ENCODE results near the gene NFATC2IP. TPM values are rescaled to one million over a fixed set of nuclear protein-coding genes. Genes with fewer than 3 reads are reported as not detected.

The NFATC2IP gene
- total and polyA plus RNA-seq, 2 of the 8 experiments (the other 6 are each of a cell fraction or from before 2014, with no cell fraction given): 54.4 to 71.5 TPM

DNA sequence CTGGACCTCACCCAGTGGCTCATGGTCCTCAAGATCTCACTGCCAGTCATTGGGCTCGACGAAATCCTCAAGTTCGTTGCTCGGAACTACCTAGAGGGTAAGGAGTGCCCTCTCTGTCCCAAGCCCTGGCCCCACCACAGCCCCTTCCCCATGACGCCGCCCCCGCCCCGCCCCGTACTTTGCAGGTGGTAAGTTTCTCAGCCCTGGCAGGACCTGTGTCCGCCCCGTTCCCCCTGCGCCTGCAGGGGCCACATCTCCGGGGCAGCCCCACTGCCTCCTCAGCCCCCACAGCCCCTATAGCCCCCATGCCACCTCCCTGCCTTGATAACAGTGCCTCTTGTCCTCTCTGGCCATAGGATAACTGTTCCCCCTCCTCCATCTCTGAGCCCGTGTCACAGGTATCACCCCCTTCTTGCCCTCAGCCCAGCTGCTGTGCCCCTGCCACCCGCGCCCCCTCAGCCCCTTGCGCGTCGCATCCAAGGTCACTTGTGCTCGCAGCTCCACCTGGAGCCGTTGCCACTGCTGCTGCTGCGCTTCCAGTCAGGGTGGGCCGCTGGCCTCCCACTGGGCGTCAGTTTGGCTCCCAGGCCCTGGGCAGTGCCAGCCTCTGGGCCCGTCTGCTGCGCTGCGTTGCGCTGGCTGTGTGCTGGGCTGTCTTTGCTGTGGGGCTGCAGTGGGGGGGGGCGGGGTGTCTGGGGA is 47.2 kb upstream of the NFATC2IP start:
- no peak overlapping the region for H3K4me3 ChIP-seq (ENCODE audit: extremely low read depth in 1 of 4, insufficient read depth in 2 of 4, low read depth in 3 of 4, low read length in 4 of 4)
- no peak overlapping the region for H3K14ac ChIP-seq (ENCODE audit: insufficient read length)
- no peak overlapping the region for H3K18ac ChIP-seq (ENCODE audit: extremely low read depth, low read length)
- H3K27ac ChIP-seq (ENCODE audit: low read depth, low read length): no peak overlapping the region
- no peak overlapping the region for H2AK5ac ChIP-seq (ENCODE audit: low read depth, low read length)
- FAIRE-seq (no peak), DNase-seq (ENCODE audit: low read depth in 1 of 2, low spot score in 2 of 2) (no peak)
- no peaks in the 10 kb centered on the region for H3K9me3 ChIP-seq (ENCODE audit: insufficient read depth in 2 of 2, low read depth in 1 of 2, low read length in 1 of 2)
- H2BK120ac ChIP-seq (replicated peaks; ENCODE audit: low read depth, low read length): no peak overlapping the region
- H2BK12ac ChIP-seq (ENCODE audit: low read depth, low read length): no peak overlapping the region
- no peak overlapping the region for H2AFZ ChIP-seq (ENCODE audit: low read length)
- peaks cover 0 to 3% of the 10 kb centered on the region in 2 experiments for H4K20me1 ChIP-seq (replicated peaks in 1 of 2; ENCODE audit: control insufficient read depth in 1 of 2, insufficient read depth in 2 of 2, low read length in 2 of 2)
- no peaks in the 10 kb centered on the region; a peak in 1 of 7 replicates for H3K4me1 ChIP-seq (replicated peaks in 1 of 4; ENCODE audit: control insufficient read depth in 3 of 4, insufficient read depth in 4 of 4, low read length in 3 of 4)
- H3K9ac ChIP-seq (replicated peaks in 1 of 4; ENCODE audit: extremely low read depth in 1 of 4, low read depth in 3 of 4, low read length in 3 of 4): no peak overlapping the region
- H3K23ac ChIP-seq (ENCODE audit: insufficient read length): no peak overlapping the region
- WGBS, 2 experiments (ENCODE audit: extremely low coverage in 1 of 2, insufficient coverage in 1 of 2, insufficient read length in 1 of 2, insufficient replicate concordance in 2 of 2, low coverage in 1 of 2, low lambda C conversion rate in 2 of 2, missing lambda C conversion rate in 1 of 2): 90% methylated on average over 19 of the region's 29 CpGs; no CpG with 5 or more reads in 1 of the 2 experiments
- no peaks in the 10 kb centered on the region for H3K23me2 ChIP-seq (ENCODE audit: low read depth, low read length)
- no peaks in the 10 kb centered on the region for H3K79me2 ChIP-seq (ENCODE audit: control insufficient read depth in 1 of 2, insufficient read depth in 2 of 2, low read length in 2 of 2)
- no peak overlapping the region for H3K4me2 ChIP-seq (ENCODE audit: insufficient read depth in 1 of 2, low read depth in 2 of 2, low read length in 2 of 2)
- no peak overlapping the region for H3K4ac ChIP-seq (replicated peaks; ENCODE audit: insufficient read length, low read depth, low read length)
- no peak overlapping the region for H2BK5ac ChIP-seq (ENCODE audit: low read depth, low read length)
- H4K8ac ChIP-seq (ENCODE audit: extremely low read depth, insufficient read depth, low read length): no peak overlapping the region
- CTCF ChIA-PET (ENCODE audit: partially characterized antibody): interaction anchor here (0.9 to 1.6 kb wide), 3 partner anchors 18 to 34 kb away, joined by 3 to 5 read pairs (median 3); no protein-coding TSS in a partner anchor
- no peak overlapping the region for H4K5ac ChIP-seq (ENCODE audit: insufficient read length, low read depth, low read length)
- H3K79me1 ChIP-seq (ENCODE audit: low read depth, low read length): no peaks in the 10 kb centered on the region
- POLR2A ChIA-PET (ENCODE audit: partially characterized antibody): interaction anchor here (0.8 to 1.8 kb wide), 4 partner anchors 10 to 26 kb away, joined by 3 to 6 read pairs (median 4); no protein-coding TSS in a partner anchor
- no peak overlapping the region for H2BK20ac ChIP-seq (ENCODE audit: low read length)
- no peak overlapping the region for H4K91ac ChIP-seq (replicated peaks; ENCODE audit: insufficient read length, low read length)
- H3K56ac ChIP-seq (replicated peaks; ENCODE audit: insufficient read length, low read depth, low read length): no peak overlapping the region
- H2BK15ac ChIP-seq (ENCODE audit: low read length): no peak overlapping the region
- no peaks in the 10 kb centered on the region; a peak in 2 of 8 replicates for H3K36me3 ChIP-seq (ENCODE audit: control insufficient read depth in 2 of 4, insufficient read depth in 4 of 4, low read length in 3 of 4)
- H3K27me3 ChIP-seq (replicated peaks in 1 of 4; ENCODE audit: control insufficient read depth in 3 of 4, extremely low read depth in 1 of 4, insufficient read depth in 3 of 4, low read length in 3 of 4): no peaks in the 10 kb centered on the region
- TF ChIP-seq CREB1 (IDR thresholded peaks at IDR 0.05) (no peak), ZNF274 (IDR thresholded peaks at IDR 0.05; ENCODE audit: borderline replicate concordance, extremely low read depth, low read length) (no peak), SAP30 (IDR thresholded peaks at IDR 0.05; ENCODE audit: insufficient read depth, insufficient replicate concordance, low read length) (no peak), GABPA (IDR thresholded peaks at IDR 0.05; ENCODE audit: borderline replicate concordance, insufficient read depth, low read length) (no peak), NRF1 (IDR thresholded peaks at IDR 0.05; ENCODE audit: low read depth, low read length) (no peak), SIN3A (conservative IDR thresholded peaks at IDR 0.05 in 1 of 2, IDR thresholded peaks at IDR 0.05 in 1 of 2; ENCODE audit: low read depth in 1 of 2, low read length in 2 of 2) (no peak), POU5F1 (IDR thresholded peaks at IDR 0.05; ENCODE audit: low read depth, low read length) (no peak)
- TF ChIP-seq, protein P1, sequence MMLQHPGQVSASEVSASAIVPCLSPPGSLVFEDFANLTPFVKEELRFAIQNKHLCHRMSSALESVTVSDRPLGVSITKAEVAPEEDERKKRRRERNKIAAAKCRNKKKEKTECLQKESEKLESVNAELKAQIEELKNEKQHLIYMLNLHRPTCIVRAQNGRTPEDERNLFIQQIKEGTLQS (IDR thresholded peaks at IDR 0.05; ENCODE audit: insufficient read depth, low read depth, low read length): no peak
- TF ChIP-seq, protein P2, sequence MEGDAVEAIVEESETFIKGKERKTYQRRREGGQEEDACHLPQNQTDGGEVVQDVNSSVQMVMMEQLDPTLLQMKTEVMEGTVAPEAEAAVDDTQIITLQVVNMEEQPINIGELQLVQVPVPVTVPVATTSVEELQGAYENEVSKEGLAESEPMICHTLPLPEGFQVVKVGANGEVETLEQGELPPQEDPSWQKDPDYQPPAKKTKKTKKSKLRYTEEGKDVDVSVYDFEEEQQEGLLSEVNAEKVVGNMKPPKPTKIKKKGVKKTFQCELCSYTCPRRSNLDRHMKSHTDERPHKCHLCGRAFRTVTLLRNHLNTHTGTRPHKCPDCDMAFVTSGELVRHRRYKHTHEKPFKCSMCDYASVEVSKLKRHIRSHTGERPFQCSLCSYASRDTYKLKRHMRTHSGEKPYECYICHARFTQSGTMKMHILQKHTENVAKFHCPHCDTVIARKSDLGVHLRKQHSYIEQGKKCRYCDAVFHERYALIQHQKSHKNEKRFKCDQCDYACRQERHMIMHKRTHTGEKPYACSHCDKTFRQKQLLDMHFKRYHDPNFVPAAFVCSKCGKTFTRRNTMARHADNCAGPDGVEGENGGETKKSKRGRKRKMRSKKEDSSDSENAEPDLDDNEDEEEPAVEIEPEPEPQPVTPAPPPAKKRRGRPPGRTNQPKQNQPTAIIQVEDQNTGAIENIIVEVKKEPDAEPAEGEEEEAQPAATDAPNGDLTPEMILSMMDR (IDR thresholded peaks at IDR 0.05; ENCODE audit: control extremely low read depth in 1 of 3, insufficient read depth in 1 of 3, low read depth in 1 of 3, low read length in 3 of 3): no peak

All from H1 (cell line).